ENCODE results near the gene MREG.

The MREG gene

DNA sequence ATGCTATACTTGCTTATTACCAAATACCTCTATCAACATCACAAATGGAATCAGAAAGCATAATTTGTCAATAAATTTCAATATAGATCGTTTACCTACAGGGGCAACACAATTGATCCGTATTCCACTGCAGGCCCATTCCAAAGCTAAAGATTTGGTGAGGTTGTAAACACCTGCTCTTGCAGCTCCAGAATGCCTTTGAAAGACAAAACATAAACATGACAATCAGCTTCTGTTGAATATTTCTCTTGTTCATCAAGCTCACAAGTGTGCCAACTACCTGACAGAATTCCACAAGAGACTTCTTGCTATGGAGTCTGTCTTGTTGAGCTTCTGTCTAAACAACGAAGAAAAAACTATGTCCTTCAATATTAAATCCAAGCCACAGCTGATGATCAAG, 38.0 kb upstream of the MREG start:
- Histone ChIP-seq H3K4me2 (ENCODE audit: low read length) (no peak overlapping the region), H3K27ac (ENCODE audit: low read depth, low read length, poor library complexity, severe bottlenecking) (no peak overlapping the region), H3K9me3 (ENCODE audit: low read length) (no peaks in the 10 kb centered on the region), H3K36me3 (ENCODE audit: insufficient read depth, low read length) (no peaks in the 10 kb centered on the region), H3K9ac (ENCODE audit: low read length) (no peak overlapping the region), H3K4me3 (ENCODE audit: low read depth, low read length, poor library complexity, severe bottlenecking) (no peak overlapping the region), H3K4me1 (ENCODE audit: insufficient read depth, low read length, severe bottlenecking) (no peaks in the 10 kb centered on the region), H2AFZ (ENCODE audit: low read length) (no peak overlapping the region), H3K9me2 (ENCODE audit: low read depth, low read length) (no peaks in the 10 kb centered on the region), H3K79me2 (ENCODE audit: insufficient read depth, low read length) (no peaks in the 10 kb centered on the region), H4K20me1 (ENCODE audit: insufficient read depth, low read length) (no peaks in the 10 kb centered on the region), H3K27me3 (ENCODE audit: insufficient read depth, low read length) (no peaks in the 10 kb centered on the region; the same call in 1 of the 2 replicates), H3F3A (ENCODE audit: insufficient read depth, low read length) (no peaks in the 10 kb centered on the region)
- TF ChIP-seq, protein P1, sequence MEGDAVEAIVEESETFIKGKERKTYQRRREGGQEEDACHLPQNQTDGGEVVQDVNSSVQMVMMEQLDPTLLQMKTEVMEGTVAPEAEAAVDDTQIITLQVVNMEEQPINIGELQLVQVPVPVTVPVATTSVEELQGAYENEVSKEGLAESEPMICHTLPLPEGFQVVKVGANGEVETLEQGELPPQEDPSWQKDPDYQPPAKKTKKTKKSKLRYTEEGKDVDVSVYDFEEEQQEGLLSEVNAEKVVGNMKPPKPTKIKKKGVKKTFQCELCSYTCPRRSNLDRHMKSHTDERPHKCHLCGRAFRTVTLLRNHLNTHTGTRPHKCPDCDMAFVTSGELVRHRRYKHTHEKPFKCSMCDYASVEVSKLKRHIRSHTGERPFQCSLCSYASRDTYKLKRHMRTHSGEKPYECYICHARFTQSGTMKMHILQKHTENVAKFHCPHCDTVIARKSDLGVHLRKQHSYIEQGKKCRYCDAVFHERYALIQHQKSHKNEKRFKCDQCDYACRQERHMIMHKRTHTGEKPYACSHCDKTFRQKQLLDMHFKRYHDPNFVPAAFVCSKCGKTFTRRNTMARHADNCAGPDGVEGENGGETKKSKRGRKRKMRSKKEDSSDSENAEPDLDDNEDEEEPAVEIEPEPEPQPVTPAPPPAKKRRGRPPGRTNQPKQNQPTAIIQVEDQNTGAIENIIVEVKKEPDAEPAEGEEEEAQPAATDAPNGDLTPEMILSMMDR (IDR thresholded peaks at IDR 0.05; ENCODE audit: low read length): no peak

DNA sequence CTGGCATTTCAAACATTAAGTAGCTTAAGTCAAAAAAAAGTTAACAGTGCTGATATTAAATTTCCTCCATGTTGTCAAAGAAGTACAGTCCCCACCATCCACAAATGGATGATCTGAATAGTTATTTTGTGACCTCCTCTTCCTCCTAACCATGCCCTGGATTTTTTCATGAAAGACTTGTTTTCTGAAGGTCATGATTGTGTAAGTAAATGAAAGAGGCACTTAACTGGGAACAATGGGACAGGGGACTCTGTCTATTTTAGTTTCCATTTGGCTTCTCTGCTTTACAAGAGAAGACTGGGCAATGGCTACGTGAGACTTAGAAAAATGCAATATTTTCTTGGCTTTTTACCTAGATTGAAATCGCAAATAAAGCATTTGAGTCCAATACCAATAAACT, 36.1 kb upstream of the MREG start:
- Histone ChIP-seq H3K27me3 (ENCODE audit: insufficient read depth, low read length) (no peaks in the 10 kb centered on the region; the same call in 1 of the 2 replicates), H3K4me1 (ENCODE audit: insufficient read depth, low read length, severe bottlenecking) (no peaks in the 10 kb centered on the region), H3K4me2 (ENCODE audit: low read length) (no peak overlapping the region), H3K27ac (ENCODE audit: low read depth, low read length, poor library complexity, severe bottlenecking) (no peak overlapping the region), H2AFZ (ENCODE audit: low read length) (no peak overlapping the region), H3K9ac (ENCODE audit: low read length) (no peak overlapping the region), H3K9me2 (ENCODE audit: low read depth, low read length) (no peaks in the 10 kb centered on the region), H3K79me2 (ENCODE audit: insufficient read depth, low read length) (no peaks in the 10 kb centered on the region), H4K20me1 (ENCODE audit: insufficient read depth, low read length) (no peaks in the 10 kb centered on the region), H3K4me3 (ENCODE audit: low read depth, low read length, poor library complexity, severe bottlenecking) (no peak overlapping the region), H3K36me3 (ENCODE audit: insufficient read depth, low read length) (no peaks in the 10 kb centered on the region), H3K9me3 (ENCODE audit: low read length) (no peaks in the 10 kb centered on the region), H3F3A (ENCODE audit: insufficient read depth, low read length) (no peaks in the 10 kb centered on the region)
- TF ChIP-seq, protein P1 (IDR thresholded peaks at IDR 0.05; ENCODE audit: low read length): no peak
- TF ChIP-seq EZH2 (IDR thresholded peaks at IDR 0.05; ENCODE audit: borderline replicate concordance, low read length): no peak

DNA sequence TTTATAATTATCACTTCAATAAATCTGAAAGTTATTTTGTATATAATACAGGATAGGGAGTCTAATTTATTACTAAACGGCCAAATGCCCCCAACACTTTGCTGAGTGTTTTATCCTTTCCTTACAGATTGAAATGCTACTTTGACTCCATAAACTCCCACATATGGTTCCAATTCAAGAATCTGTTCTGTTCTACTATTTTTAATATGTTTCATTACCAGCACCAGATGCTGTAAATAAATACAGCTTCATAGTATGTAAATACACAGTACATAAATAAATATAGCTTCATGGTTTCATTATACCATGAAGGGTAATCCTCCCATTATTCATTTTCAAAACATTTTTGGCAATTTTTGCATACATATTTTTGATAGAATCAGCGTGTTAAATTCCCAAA, 34.0 kb upstream of the MREG start:
- TF ChIP-seq EZH2 (IDR thresholded peaks at IDR 0.05; ENCODE audit: borderline replicate concordance, low read length): no peak
- TF ChIP-seq, protein P1 (IDR thresholded peaks at IDR 0.05; ENCODE audit: low read length): no peak
- H3K79me2 ChIP-seq (ENCODE audit: insufficient read depth, low read length): no peaks in the 10 kb centered on the region
- no peaks in the 10 kb centered on the region; the same call in 1 of the 2 replicates for H3K27me3 ChIP-seq (ENCODE audit: insufficient read depth, low read length)
- H3K4me3 ChIP-seq (ENCODE audit: low read depth, low read length, poor library complexity, severe bottlenecking): no peak overlapping the region
- H3K4me2 ChIP-seq (ENCODE audit: low read length): no peak overlapping the region
- H3K9me2 ChIP-seq (ENCODE audit: low read depth, low read length): no peaks in the 10 kb centered on the region
- H4K20me1 ChIP-seq (ENCODE audit: insufficient read depth, low read length): no peaks in the 10 kb centered on the region
- H3K36me3 ChIP-seq (ENCODE audit: insufficient read depth, low read length): no peaks in the 10 kb centered on the region
- H3F3A ChIP-seq (ENCODE audit: insufficient read depth, low read length): no peaks in the 10 kb centered on the region
- no peak overlapping the region for H3K9ac ChIP-seq (ENCODE audit: low read length)
- H3K4me1 ChIP-seq (ENCODE audit: insufficient read depth, low read length, severe bottlenecking): no peaks in the 10 kb centered on the region
- H2AFZ ChIP-seq (ENCODE audit: low read length): no peak overlapping the region
- H3K27ac ChIP-seq (ENCODE audit: low read depth, low read length, poor library complexity, severe bottlenecking): no peak overlapping the region
- H3K9me3 ChIP-seq (ENCODE audit: low read length): no peaks in the 10 kb centered on the region
